Jurkat, Clone E6-1 (cell line): Measurements from ENCODE around the gene TREX2.
"Not testable (repeated sequence)": the region's sequence is repeated elsewhere in the genome, so short reads cannot be mapped to it uniquely, and the experiment has no call there.

Source experiments
- DNase-seq: peaks from one replicate; pipeline ENCODE4 v3.0.0-alpha.2; 2011; ENCODE audit warnings: low read depth, low spot score
- H3K4me3 ChIP-seq: 2 replicates; pipeline ENCODE4 v1.5.1; 2011; ENCODE audit warnings: mild to moderate bottlenecking, low read length, control low read depth, moderate library complexity

TREX2 gene

DNA sequence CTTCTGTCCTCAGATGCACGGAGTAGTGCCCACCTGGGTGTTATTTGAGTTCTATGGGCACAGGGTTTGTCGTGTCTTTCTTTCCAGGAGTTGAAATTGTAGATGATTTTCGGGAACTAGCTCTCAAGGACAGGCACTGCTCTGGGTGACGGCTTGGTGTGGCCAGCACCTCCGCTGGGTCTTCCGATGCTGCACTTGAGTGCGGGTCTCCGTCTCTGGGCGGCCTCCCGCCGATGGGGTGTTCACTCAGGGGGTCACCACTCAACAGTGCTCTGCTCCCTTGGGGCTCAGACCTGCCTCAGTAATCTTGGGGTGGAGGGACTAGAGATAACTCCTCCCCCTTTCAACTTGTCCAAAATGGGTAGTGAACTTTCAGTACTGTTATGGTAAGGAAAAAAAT lies 32.1 kb downstream of the TREX2 start:
- no peak overlapping the region for H3K4me3 ChIP-seq
- DNase-seq, result no peak

DNA sequence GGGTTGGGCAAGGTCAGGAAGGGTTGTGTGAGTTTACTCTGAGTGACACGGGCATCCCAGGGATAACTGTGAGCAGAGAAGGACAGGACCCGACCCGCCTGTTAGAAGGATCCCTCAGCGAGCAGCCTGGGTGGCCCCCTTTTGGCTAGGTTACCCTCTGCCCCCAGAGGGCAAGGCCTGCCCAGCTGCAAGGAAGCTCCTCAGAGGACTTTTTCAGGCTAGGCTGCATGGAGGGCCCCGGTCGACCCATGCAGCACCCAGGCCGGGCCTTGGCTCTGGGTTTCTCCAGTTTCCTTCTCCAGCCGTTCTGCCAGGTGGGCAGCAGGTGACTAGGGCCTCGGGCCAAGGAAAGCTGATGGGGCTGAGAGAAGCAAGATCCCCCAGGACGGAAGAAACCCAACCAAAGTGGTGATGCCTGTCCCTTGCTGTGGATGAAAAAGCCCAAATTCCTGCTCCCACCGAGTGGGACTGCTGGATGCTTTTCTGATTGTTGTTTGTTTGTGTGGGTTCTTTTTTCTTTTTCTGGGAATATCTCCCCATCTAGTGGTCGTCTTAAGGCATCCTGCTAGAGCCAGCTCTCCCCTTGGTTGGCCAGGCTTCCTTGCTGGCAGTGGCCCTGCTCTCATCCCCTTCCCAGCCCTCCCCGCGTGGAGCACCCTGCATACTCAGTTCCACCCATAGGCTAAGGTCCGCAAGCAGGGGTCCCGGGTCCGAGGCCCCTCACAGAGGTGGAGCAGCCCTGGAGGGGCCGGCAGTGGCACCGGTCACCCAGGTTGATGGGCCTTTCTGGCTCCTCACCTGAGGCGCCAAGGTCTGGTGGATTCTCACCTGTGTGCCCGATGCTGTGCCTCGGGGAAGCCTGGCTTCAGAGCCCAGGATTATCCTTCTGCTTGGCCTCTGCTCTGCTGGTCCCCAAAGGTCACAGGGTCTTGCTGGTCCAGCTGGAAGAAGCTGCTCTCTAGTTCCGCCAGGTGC lies 32.8 kb downstream of the TREX2 start:
- no peak for DNase-seq
- no peak overlapping the region for H3K4me3 ChIP-seq

DNA sequence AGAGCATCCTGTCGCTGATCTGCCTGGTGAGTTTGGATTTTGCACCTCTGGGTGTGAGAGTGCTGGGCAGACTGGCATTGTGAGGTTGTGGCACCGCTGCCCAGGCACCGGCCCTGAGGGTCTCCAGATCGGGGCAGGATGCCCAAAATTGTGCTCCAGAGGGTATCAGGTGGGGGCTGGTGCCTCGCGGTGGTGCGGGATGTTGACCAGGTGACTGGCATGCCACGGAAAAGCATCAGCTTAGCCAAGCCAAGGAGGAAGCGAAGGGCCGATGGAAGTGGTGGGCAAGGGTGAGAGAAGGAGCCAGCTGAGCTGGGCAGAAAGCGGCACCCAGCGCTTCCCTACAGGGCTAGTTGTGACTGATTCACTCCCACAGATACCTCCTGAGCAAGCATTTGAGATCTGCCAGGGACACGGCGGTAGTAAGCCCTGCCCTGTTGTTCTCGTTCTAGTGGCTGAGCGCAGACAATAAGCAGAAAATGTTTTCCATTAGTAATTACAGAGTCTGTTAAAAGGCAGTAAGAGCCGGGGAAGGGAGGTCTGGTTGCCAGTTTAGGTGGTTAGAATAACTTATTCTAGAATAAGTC lies 33.8 kb downstream of the TREX2 start:
- H3K4me3 ChIP-seq, result peak overlapping the region; percentile 43
- DNase-seq, result no peak

DNA sequence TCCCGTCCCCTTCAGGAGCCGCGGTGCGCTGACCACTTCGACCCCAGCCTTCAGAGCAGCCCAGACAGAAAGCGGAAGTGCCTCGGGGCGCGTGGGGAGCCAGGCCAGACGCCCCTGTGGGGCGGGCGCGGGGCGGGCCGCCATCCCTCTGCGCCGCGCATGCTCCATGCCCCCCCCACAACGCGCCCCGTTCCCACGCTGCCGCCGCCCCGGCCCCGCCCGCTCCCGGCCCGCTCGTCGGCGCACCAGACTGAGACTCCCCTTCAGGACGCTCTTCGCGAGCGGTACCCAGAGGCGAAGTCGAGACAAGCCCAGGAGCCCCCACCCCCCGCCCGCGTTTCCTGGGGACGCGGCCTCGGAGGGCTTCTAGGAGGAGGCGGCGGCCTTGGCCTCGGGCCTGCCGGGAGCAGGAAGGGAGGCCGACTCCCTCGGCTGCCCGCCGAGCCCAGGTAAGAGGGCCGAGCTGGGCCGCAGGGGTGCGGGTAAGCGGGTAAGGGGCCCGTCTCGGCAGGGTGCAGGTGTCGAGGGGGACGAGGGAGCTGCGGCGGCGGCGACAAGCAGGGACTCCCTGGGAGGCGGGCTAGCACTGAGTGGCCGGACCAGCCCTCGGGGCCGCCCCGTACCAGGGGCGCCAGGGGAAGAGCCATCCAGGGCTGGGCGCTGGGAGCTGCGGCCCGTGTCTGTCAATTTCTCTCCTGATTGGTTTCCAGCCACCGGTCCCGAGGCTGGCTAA lies 34.4 kb downstream of the TREX2 start, which contains the start of gene ZFP92:
TSS of gene ZFP92 (plus strand) at position 218 of the 733 bp plus-strand sequence. CDS start 6,851 bp downstream, outside the sequence.
- H3K4me3 ChIP-seq, result peak within 1 kb of the TSS; percentile 43
- no peak for DNase-seq

DNA sequence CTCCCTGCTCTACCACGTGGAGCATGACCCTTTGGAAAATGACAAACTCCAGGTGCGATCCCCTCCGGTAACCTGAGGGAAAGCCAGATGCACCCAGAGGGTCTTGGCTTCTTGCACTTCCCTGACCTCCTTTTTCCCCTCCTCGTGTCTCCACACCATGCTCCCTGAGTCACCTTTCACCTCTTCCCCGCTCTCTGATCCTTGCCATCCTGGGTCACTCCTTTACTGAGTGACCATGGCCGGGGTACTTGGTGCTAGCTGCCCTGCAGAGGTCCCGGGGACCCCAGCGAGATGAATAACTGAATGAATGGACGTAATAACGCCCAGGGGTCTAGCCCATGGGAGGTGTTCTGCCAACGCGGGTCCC lies 35.0 kb downstream of the TREX2 start:
- peak overlapping the region; percentile 21 for H3K4me3 ChIP-seq
- no peak for DNase-seq

DNA sequence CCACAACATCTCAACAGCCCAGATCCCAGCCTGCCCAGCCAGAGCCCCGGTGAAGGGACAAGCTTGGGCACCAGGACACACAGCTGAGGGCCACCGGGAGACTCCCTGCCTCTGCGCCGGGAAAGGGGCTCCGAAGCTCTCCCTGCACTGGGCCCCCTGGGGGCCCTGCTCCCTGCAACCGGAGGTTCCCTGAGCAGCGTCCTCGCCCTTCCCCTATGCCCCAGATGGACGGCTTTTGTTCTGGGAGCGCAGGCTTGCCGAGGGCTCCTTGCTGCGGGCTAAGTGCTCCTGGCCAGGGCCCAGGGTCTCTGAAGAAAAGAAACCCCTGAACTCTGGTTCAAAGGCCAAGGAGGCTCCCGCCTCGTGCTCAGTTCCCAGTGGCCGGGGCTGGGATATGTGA lies 35.5 kb downstream of the TREX2 start:
- no peak for DNase-seq
- no peak overlapping the region for H3K4me3 ChIP-seq

DNA sequence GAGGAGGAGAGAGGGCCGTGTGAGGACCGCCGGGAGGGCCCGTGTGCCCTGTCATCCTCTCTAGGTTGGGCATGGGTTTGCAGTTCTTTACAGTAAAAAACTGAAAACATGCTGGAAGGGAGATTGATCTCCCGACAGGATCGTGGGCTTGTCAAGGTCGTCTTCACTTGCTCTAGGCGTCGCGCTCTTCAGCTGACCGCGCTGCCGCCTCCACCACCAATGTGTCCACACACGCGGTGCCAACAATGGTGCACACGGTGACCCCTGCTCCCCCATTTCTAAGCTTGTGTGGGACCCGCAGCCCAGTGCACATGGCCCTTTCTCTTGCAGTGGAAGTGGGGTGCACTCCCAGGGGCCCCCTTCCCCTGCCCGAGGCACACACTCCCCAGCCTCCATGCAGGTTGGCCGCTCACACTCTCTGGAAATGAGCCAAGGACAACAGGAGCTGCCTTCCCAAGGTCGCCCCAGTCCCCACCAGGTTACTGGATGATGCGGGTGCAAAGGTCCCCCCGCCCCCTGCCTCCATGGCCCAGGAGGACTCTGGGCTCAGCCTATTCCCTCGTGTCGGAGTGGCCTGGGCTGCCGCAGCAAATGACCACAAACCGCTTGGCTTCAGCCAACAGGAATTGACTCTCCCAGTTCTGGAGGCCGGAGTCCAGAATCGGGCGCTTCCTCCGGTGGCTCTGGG lies 36.3 kb downstream of the TREX2 start:
- no peak overlapping the region for H3K4me3 ChIP-seq
- DNase-seq, result no peak

DNA sequence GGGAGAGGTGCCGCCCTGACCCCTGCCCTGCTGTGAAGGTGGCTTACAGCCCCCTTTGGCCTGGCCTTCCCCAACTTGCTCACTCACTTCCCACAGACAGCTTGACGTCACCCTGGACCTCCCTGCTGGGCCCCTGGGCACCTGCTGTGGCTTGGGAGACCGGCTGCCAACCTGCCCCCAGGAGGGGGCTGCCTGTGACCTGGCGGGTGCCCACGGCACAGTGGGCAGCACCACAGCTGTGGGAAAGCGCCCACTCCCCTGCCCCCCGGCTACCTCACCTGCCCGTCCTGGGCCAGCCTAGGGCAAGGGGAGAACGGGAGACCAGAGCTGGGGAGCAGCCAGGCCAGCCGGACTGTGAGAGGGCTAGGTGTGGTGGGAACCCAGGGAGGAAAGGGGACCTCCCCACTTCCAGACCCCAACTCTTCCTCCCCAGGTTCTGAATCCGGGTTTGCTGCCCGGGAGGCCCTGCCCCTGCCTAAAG lies 36.9 kb downstream of the TREX2 start:
- DNase-seq, result no peak

DNA sequence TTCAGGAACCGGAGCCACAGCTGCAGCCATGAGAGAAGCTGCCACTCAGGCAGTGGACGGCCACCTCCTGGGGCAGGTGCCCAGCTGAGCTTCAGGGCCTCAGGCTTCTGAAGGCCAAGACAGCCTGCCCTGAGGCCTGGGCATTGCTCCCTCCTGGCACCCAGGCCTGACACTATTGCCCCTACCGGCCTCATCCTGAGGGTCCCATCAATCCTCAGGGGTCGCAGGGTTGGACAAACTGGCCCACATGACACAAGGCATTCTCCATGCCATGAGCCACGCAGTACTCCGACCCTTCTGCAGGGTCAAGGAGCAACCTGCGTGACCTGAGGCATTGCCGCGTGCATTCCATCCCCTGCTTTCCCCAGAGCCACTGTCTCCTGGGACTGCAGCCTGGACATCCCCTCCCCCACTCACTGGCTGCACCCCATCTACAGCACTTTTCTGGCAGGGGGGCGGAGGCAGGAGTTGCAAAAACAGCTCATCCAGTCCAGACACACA lies 37.6 kb downstream of the TREX2 start:
- DNase-seq, result no peak
- no peak overlapping the region for H3K4me3 ChIP-seq

More for the DNA sequence above, 36.9 kb downstream of the TREX2 start:
- no peak overlapping the region for H3K4me3 ChIP-seq

DNA sequence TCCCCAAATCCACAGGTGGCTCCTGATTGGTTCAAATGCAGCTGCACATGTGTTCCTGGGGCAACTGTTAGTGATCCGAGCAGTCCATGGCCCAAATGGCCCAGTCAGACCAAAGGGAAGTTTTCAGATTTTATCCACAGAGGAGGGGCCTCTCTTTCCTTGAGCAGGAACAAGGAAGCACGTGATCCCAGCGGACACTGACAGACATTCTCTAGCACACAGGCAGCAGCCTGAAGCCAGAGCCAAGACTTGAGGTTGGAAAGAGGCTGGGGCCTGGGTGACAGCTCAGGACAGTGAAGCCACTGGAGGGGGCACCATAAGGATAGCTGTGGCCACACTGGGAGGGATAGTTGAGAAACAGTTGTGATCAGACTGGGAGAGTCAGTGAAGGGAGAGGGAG lies 38.1 kb downstream of the TREX2 start:
- no peak overlapping the region for H3K4me3 ChIP-seq
- DNase-seq, result no peak

DNA sequence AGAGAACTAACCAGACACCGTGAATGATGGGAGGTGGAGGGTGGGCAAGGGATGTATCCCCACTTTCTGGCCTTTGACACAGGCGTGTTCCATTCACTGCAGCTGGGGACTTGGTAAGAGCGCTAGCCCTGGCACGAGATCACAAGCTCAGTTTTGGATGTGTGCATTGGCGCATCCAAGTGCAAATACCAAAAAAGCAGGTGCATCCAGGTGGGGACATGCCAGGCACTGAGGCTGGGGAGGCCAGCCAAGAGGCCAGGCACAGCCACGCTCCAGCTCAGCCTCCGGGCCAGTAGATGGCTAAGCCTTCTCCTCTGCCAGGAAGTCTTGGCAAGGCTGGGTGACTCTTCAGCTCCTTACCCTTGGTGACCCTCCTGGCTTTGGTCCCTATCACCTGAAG lies 39.0 kb downstream of the TREX2 start:
- no peak for DNase-seq
- H3K4me3 ChIP-seq, result no peak overlapping the region

DNA sequence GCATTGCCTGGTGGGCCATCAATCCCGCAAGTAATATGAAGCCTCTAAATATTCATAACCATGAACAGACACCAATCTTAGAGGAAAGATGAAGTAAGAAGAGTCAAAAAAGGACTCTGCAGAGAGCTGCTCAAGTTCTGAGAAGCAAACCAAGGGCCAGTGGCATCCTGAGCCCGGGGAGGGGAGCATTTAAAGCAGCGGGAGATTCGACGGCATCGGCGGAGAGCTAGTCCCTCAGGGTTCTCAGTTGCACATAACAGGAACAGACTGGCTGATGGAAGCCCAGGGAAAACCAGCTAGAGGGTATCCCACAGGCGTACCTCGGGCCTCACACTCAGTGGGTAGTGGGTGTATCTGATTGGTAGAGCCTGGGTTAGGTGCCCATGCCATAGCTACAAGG lies 39.8 kb downstream of the TREX2 start:
- no peak for DNase-seq
- H3K4me3 ChIP-seq, result no peak overlapping the region

DNA sequence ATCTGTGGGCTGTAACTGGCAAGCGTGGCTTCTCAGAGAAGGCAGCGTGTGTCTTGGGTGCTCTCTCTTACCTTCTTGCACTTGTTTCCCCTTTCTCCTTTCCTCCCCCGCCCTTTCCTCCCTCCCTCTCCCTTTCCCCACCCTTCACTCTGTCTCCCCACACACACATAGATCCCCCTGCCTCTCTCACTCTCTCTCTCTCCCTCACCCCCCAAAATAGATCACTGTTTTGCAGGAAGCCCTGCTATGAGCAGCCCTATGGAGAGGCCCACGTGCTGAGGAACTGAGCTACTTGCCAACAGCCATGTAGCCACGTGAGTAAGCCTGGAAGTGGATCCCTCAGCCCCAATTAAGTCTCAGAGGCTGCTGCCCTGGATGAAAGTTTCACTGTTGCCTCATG lies 40.4 kb downstream of the TREX2 start:
- no peak for DNase-seq
- no peak overlapping the region for H3K4me3 ChIP-seq

DNA sequence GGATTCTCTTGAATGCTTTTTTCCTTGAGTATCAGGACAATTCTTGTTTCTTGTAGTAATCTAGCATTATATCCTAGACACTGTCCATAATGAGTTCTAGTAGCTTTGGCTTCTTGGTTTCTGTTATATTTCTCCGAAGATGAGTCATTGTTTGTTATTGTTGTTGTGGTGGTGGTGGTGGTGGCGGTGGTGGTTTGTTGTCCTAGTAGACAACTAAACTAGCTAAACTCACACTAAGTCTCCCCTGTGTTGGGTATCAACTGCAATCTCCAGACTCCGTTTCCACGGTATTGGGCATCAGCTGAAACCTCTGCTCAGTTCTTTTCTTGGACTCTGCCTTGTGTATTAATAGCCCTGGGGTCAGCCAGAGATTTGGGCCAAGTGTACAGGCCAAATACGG lies 41.5 kb downstream of the TREX2 start:
- not testable (repeated sequence) for DNase-seq, H3K4me3 ChIP-seq

DNA sequence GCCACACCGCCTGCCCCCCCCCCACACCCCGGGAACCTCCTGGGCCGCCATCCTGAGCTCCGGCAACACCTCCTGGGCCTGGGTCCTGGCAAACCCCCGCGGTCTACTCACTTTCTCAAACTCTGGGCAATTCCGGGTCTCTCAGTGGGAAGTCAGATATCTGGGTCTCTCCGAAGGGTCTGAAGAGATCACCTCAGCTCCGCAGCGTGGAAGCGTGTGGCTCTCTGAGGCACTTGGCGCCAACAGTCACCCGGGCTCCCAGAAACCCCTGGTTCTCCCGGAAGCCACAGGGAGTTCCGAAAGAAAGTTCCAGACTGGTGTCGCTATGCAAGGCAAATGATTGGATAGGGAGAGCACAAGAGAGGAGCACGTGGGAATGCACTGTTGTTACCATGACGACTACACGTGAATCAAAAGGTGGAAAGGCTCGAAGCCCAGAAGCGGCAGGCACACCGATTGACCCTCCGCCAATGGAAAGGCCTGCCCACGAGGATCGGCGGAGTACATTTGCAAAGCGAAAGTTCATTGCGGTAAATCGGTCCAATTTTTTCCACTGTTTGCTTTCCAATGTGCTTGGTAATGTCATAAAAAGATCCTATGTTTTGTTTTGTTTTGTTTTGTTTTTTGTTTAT lies 44.6 kb downstream of the TREX2 start, which contains the start of gene PNMA6E:
TSS of gene PNMA6E (minus strand) at position 218 of the 632 bp plus-strand sequence. CDS start 2,501 bp downstream, outside the sequence.
- no peak for DNase-seq
- no peak within 1 kb of the TSS for H3K4me3 ChIP-seq

DNA sequence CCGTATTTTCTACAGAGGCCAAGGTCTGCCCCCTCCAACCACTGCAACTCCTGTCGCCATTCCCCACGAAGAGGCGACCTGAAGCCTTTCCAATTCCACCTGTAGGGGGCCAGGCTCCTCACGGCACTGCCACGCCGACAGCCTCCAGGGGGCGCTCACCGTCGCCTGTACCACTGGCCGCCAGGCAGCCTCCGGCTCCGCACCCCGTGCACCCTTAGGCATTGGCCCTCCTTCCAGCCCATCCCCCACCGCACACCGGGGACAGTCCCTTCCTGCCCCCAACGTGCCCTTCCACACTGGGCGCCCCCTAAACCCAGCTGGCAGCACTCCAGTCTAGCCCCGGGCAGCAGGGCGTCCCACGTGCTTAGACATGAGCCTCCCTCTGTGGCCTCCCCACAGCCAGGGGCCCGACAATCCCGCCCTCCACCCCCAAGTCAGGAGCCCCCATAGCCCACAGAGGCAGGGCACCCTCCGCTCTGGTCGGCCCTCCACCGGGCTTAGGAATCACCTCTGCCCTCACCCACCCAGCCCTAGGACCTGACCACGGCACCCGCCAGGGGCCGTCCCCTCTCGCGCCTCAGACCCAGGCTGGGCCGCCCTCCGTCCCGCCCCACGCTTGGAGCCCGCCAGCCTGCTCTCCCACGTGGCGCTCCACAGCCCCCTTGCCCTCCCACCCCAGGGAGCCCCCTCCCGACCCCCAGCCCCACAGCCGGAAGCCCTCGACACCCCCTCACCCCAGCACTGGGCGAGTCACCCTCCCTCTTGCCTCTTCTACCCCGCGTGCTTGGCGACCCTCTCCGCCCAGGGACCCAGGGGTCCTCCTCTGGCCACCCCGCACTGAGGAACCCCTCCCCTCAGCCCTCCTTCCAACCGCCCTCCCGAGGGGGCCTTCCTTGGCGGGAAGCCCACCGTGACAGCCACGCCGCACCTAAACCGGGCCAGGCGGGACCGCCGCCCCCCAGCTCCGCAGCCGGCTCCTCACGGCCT lies 45.4 kb downstream of the TREX2 start:
- peak; percentile 41 for DNase-seq
- no peak overlapping the region for H3K4me3 ChIP-seq

DNA sequence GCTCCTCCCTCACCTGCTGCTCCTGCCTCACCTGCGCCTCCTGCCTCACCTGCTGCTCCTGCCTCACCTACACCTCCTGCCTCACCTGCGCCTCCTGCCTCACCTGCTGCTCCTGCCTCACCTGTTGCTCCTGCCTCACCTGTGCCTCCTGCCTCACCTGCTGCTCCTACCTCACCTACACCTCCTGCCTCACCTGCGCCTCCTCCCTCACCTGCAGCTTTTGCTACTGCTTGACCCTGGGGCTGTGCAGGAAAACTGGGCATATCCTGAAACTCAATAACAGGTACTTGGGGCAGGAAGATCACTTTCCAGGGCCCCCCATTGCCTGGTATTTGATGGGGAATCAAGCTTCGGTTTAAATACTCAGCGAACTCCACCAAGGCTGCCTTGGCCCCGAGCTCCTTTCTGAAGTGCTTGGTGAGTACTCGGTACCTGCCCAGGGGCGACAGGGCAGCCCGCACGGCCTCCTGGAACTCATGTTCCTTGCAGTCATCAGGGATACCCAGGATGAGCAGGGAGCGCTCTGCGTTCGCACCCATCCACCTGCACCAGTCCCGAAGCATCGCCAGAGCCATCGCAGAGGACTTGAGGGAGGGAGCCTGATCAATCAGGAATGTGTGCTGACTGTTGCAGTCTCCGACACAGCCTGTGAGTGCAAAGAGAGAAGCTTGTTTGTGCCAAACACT lies 47.4 kb downstream of the TREX2 start:
- H3K4me3 ChIP-seq, result no peak overlapping the region
- no peak for DNase-seq
